HEK293 (cell line): ENCODE data around the gene NXN.

Source experiments
- BCL11A ChIP-seq: fragments of 450-650 bp; formaldehyde crosslinking; IDR thresholded peaks from 2 replicates; pipeline ENCODE4 v1.5.1; 2016; ENCODE audit warnings: low read depth, missing biosample characterization, missing genetic modification characterization
- KLF16 ChIP-seq: fragments of 450-650 bp; formaldehyde crosslinking; IDR thresholded peaks from 2 replicates; pipeline ENCODE4 v1.5.1; 2017; ENCODE audit warnings: missing biosample characterization, missing genetic modification characterization
- YY1 ChIP-seq: fragments of 450-650 bp; formaldehyde crosslinking; IDR thresholded peaks from 2 replicates; pipeline ENCODE4 v1.5.1; 2018; ENCODE audit warnings: missing biosample characterization, missing genetic modification characterization
- ZNF133 ChIP-seq: fragments of 450-650 bp; formaldehyde crosslinking; IDR thresholded peaks from 2 replicates; pipeline ENCODE4 v1.5.1; 2016; ENCODE audit warnings: missing biosample characterization, missing genetic modification characterization
- ZNF544 ChIP-seq: fragments of 450-650 bp; formaldehyde crosslinking; IDR thresholded peaks from 2 replicates; pipeline ENCODE4 v1.5.0; 2017; ENCODE audit warnings: missing biosample characterization, missing genetic modification characterization
- ZNF561 ChIP-seq: fragments of 450-650 bp; IDR thresholded peaks from 2 replicates; pipeline ENCODE4 v1.5.1; 2018; ENCODE audit warnings: missing biosample characterization, missing genetic modification characterization, borderline replicate concordance
- ZNF776 ChIP-seq: fragments of 450-650 bp; formaldehyde crosslinking; IDR thresholded peaks from 2 replicates; pipeline ENCODE4 v1.5.0; 2017; ENCODE audit warnings: missing biosample characterization, missing genetic modification characterization, borderline replicate concordance
- TF ChIP-seq, protein P1 (sequence below): fragments of 450-650 bp; IDR thresholded peaks from 2 replicates; pipeline ENCODE4 v1.5.1; 2018; ENCODE audit warnings: missing biosample characterization, mild to moderate bottlenecking, missing genetic modification characterization
- TF ChIP-seq, protein P2 (sequence below): fragments of 450-650 bp; formaldehyde crosslinking; IDR thresholded peaks from 2 replicates; pipeline ENCODE4 v1.5.1; 2016; ENCODE audit warnings: missing biosample characterization, missing genetic modification characterization
- TF ChIP-seq, protein P3 (sequence below): fragments of 450-650 bp; formaldehyde crosslinking; IDR thresholded peaks from 2 replicates; pipeline ENCODE4 v1.5.1; 2017; ENCODE audit warnings: missing biosample characterization, missing genetic modification characterization
- TF ChIP-seq, protein P4 (sequence below): sonication (generic); formaldehyde crosslinking; IDR thresholded peaks from 2 replicates; pipeline ENCODE4 v1.8.1; 2022; ENCODE audit warnings: mild to moderate bottlenecking, moderate library complexity, missing genetic modification reagents
- TF ChIP-seq, protein P5 (sequence below): fragments of 450-650 bp; formaldehyde crosslinking; IDR thresholded peaks from 2 replicates; pipeline ENCODE4 v1.5.1; 2016; ENCODE audit warnings: missing biosample characterization, missing genetic modification characterization

DNA sequence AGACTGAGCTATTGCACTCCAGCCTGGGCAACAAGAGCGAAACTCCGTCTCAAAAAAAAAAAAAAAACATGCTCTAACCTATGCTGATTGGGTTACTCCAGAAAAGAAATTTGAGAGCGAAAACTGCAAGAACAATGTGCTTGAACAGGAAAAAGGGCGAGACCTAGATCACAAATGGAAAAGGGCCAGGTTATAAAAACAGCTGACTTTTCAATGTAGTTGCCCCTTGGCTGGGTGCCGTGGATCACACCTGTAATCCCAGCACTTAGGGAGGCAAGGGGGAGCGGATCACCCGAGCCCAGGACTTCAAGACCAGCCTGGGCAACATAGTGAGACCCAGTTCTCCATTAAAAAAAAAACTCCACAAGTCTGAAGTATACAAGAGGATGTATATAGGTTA lies 148.6 kb downstream of the NXN start:
- TF ChIP-seq, protein P1, sequence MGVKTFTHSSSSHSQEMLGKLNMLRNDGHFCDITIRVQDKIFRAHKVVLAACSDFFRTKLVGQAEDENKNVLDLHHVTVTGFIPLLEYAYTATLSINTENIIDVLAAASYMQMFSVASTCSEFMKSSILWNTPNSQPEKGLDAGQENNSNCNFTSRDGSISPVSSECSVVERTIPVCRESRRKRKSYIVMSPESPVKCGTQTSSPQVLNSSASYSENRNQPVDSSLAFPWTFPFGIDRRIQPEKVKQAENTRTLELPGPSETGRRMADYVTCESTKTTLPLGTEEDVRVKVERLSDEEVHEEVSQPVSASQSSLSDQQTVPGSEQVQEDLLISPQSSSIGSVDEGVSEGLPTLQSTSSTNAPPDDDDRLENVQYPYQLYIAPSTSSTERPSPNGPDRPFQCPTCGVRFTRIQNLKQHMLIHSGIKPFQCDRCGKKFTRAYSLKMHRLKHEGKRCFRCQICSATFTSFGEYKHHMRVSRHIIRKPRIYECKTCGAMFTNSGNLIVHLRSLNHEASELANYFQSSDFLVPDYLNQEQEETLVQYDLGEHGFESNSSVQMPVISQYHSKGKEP (tag by site-specific recombination) = no peak
- TF ChIP-seq, protein P2, sequence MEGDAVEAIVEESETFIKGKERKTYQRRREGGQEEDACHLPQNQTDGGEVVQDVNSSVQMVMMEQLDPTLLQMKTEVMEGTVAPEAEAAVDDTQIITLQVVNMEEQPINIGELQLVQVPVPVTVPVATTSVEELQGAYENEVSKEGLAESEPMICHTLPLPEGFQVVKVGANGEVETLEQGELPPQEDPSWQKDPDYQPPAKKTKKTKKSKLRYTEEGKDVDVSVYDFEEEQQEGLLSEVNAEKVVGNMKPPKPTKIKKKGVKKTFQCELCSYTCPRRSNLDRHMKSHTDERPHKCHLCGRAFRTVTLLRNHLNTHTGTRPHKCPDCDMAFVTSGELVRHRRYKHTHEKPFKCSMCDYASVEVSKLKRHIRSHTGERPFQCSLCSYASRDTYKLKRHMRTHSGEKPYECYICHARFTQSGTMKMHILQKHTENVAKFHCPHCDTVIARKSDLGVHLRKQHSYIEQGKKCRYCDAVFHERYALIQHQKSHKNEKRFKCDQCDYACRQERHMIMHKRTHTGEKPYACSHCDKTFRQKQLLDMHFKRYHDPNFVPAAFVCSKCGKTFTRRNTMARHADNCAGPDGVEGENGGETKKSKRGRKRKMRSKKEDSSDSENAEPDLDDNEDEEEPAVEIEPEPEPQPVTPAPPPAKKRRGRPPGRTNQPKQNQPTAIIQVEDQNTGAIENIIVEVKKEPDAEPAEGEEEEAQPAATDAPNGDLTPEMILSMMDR = no peak
- TF ChIP-seq ZNF776 (tag by site-specific recombination) (no peak), KLF16 (tag by site-specific recombination) (no peak), ZNF561 (tag by site-specific recombination) (no peak), BCL11A (no peak), YY1 (no peak), ZNF133 (tag by site-specific recombination) (no peak), ZNF544 (tag by site-specific recombination) (no peak)
- TF ChIP-seq, protein P3, sequence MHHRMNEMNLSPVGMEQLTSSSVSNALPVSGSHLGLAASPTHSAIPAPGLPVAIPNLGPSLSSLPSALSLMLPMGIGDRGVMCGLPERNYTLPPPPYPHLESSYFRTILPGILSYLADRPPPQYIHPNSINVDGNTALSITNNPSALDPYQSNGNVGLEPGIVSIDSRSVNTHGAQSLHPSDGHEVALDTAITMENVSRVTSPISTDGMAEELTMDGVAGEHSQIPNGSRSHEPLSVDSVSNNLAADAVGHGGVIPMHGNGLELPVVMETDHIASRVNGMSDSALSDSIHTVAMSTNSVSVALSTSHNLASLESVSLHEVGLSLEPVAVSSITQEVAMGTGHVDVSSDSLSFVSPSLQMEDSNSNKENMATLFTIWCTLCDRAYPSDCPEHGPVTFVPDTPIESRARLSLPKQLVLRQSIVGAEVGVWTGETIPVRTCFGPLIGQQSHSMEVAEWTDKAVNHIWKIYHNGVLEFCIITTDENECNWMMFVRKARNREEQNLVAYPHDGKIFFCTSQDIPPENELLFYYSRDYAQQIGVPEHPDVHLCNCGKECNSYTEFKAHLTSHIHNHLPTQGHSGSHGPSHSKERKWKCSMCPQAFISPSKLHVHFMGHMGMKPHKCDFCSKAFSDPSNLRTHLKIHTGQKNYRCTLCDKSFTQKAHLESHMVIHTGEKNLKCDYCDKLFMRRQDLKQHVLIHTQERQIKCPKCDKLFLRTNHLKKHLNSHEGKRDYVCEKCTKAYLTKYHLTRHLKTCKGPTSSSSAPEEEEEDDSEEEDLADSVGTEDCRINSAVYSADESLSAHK (tag by site-specific recombination) = no peak
- TF ChIP-seq, protein P4, sequence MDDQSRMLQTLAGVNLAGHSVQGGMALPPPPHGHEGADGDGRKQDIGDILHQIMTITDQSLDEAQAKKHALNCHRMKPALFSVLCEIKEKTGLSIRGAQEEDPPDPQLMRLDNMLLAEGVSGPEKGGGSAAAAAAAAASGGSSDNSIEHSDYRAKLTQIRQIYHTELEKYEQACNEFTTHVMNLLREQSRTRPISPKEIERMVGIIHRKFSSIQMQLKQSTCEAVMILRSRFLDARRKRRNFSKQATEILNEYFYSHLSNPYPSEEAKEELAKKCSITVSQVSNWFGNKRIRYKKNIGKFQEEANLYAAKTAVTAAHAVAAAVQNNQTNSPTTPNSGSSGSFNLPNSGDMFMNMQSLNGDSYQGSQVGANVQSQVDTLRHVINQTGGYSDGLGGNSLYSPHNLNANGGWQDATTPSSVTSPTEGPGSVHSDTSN (CRISPR knock-in tag) = no peak
- TF ChIP-seq, protein P5, sequence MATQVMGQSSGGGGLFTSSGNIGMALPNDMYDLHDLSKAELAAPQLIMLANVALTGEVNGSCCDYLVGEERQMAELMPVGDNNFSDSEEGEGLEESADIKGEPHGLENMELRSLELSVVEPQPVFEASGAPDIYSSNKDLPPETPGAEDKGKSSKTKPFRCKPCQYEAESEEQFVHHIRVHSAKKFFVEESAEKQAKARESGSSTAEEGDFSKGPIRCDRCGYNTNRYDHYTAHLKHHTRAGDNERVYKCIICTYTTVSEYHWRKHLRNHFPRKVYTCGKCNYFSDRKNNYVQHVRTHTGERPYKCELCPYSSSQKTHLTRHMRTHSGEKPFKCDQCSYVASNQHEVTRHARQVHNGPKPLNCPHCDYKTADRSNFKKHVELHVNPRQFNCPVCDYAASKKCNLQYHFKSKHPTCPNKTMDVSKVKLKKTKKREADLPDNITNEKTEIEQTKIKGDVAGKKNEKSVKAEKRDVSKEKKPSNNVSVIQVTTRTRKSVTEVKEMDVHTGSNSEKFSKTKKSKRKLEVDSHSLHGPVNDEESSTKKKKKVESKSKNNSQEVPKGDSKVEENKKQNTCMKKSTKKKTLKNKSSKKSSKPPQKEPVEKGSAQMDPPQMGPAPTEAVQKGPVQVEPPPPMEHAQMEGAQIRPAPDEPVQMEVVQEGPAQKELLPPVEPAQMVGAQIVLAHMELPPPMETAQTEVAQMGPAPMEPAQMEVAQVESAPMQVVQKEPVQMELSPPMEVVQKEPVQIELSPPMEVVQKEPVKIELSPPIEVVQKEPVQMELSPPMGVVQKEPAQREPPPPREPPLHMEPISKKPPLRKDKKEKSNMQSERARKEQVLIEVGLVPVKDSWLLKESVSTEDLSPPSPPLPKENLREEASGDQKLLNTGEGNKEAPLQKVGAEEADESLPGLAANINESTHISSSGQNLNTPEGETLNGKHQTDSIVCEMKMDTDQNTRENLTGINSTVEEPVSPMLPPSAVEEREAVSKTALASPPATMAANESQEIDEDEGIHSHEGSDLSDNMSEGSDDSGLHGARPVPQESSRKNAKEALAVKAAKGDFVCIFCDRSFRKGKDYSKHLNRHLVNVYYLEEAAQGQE = no peak
